Measurements from ENCODE around the gene PARP14.

PARP14 gene

DNA sequence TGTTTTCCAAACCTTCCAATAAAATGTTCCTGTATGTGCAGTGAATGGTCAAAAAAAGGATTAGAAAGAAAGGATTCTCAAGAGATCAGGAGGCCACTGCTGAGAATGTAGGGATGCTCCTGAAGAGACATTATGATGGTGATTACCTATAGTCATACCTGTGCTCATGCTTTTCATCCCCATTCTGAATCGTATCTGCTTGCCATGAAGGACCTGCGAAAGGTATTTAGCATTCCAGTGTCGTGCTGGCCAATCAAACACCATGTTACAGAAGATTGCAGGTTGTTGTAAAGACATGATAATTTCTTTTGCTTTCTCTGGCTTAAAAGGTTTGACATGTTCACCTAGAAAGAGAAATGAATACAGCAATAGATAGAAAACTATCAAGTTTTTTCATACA lies 96.9 kb downstream of the PARP14 start (continued):
- TF ChIP-seq, protein P1, sequence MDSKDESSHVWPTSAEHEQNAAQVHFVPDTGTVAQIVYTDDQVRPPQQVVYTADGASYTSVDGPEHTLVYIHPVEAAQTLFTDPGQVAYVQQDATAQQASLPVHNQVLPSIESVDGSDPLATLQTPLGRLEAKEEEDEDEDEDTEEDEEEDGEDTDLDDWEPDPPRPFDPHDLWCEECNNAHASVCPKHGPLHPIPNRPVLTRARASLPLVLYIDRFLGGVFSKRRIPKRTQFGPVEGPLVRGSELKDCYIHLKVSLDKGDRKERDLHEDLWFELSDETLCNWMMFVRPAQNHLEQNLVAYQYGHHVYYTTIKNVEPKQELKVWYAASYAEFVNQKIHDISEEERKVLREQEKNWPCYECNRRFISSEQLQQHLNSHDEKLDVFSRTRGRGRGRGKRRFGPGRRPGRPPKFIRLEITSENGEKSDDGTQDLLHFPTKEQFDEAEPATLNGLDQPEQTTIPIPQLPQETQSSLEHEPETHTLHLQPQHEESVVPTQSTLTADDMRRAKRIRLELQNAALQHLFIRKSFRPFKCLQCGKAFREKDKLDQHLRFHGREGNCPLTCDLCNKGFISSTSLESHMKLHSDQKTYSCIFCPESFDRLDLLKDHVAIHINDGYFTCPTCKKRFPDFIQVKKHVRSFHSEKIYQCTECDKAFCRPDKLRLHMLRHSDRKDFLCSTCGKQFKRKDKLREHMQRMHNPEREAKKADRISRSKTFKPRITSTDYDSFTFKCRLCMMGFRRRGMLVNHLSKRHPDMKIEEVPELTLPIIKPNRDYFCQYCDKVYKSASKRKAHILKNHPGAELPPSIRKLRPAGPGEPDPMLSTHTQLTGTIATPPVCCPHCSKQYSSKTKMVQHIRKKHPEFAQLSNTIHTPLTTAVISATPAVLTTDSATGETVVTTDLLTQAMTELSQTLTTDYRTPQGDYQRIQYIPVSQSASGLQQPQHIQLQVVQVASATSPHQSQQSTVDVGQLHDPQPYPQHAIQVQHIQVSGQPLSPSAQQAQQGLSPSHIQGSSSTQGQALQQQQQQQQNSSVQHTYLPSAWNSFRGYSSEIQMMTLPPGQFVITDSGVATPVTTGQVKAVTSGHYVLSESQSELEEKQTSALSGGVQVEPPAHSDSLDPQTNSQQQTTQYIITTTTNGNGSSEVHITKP (tag by site-specific recombination; IDR thresholded peaks at IDR 0.05): no peak
- TF ChIP-seq ZEB2 (tag by site-specific recombination; IDR thresholded peaks at IDR 0.05) (no peak), ZNF701 (tag by site-specific recombination; IDR thresholded peaks at IDR 0.05) (no peak), ZNF138 (tag by site-specific recombination; IDR thresholded peaks at IDR 0.05; ENCODE audit: borderline replicate concordance) (no peak), ZNF121 (tag by site-specific recombination; IDR thresholded peaks at IDR 0.05) (no peak), ZNF677 (tag by site-specific recombination; IDR thresholded peaks at IDR 0.05) (no peak), ZSCAN30 (tag by site-specific recombination; IDR thresholded peaks at IDR 0.05) (no peak), ZNF426 (tag by site-specific recombination; IDR thresholded peaks at IDR 0.05) (no peak), SP3 (tag by site-specific recombination; IDR thresholded peaks at IDR 0.05) (no peak), ZNF843 (tag by site-specific recombination; IDR thresholded peaks at IDR 0.05) (no peak), ZNF596 (tag by site-specific recombination; IDR thresholded peaks at IDR 0.05) (no peak)
